Lower leg skin (tissue), 4 donors: ENCODE results near the gene GRK6. TPM values are rescaled to one million over a fixed set of nuclear protein-coding genes. Genes with fewer than 3 reads are reported as not detected.
A peak's percentile ranks its signal among the peaks of the same experiment; 100 is the strongest.

Experiments used
- DNase-seq, 2 donors: peaks; one replicate each; pipeline ENCODE4 v3.0.0-alpha.2; 2019; ENCODE audit warnings: low spot score in 2 of 2
- H3K4me3 ChIP-seq: fragments of 200-600 bp; sonication (generic); 2 replicates; pipeline ENCODE4 v1.5.1; 2017; ENCODE audit warnings: mild to moderate bottlenecking, low read depth; ENCODE audit not compliant: poor library complexity, severe bottlenecking
- POLR2A ChIP-seq, 2 donors: fragments of 450-650 bp; IDR thresholded peaks; one replicate each; pipeline ENCODE4 v1.6.1; 2016 to 2017; ENCODE audit warnings: antibody characterized with exemption in 2 of 2, mild to moderate bottlenecking in 1 of 2, moderate library complexity in 1 of 2
- WGBS, 2 donors: methylation state at CpG; one replicate each; pipeline ENCODE4 v1.1.5; 2018; 5-methylcytosine and 5-hydroxymethylcytosine counted together
- intact Hi-C: fragments of 100-400 bp; cut with DNase I; formaldehyde crosslinking; loops from one replicate; pipeline ENCODE4 v1.15.0; 2023; ENCODE audit warnings: low total_unique reads
- total RNA-seq, 4 donors: library from RNA; depleted of rRNA; stranded (reverse); fragments of >200 nt; gene quantifications; one replicate each; pipeline ENCODE4 v1.1.0, GENCODE V29; 2016
- TF ChIP-seq, protein P1 (sequence below), 3 donors: fragments of 450-650 bp; IDR thresholded peaks; one replicate each; pipeline ENCODE4 v1.5.1; 2016; ENCODE audit warnings: antibody characterized with exemption in 3 of 3, mild to moderate bottlenecking in 3 of 3, moderate library complexity in 2 of 3

GRK6 gene
- total RNA-seq, 4 donors from 2014 or later = 29.5 to 56.7 (median 38.1) TPM

DNA sequence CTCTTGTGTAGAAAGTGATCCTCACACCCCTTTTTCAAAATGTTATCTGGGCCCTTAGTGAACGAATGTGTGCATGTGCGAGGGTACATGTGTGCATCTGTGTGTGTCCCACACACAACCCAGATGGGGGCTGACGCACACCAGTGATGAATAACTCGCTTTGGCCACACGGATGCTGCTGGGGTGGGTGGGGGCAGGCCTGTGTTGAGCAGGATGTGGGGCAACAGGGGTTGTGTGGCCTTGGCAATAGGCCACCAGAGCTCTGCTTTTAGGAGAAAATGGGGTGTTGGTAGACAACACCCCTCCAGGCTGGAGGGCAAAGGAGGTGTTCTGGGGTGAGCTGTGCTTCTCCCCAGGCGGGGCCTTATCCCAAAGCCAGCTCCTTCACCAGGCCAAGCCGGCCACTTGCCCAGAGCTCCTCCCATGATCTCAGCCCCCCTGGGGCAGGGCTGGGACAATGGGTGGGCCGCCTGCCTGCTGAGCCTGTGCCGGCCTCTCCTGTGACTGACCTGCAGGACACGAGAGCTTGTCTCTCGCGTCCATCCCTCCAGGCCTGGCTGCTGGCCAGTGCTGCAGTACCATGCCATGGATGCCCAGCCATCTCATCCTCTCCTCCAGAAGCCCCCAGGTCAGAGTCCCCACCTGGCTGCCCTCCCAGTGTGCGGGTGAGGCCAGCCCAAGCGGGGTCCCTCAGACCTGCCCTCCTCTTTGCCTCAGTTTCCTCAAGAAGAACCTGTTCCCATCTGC lies 45.3 kb downstream of the GRK6 start:
- H3K4me3 ChIP-seq = no peak overlapping the region
- TF ChIP-seq POLR2A (IDR thresholded peaks at IDR 0.05) = no peak
- TF ChIP-seq, protein P1, sequence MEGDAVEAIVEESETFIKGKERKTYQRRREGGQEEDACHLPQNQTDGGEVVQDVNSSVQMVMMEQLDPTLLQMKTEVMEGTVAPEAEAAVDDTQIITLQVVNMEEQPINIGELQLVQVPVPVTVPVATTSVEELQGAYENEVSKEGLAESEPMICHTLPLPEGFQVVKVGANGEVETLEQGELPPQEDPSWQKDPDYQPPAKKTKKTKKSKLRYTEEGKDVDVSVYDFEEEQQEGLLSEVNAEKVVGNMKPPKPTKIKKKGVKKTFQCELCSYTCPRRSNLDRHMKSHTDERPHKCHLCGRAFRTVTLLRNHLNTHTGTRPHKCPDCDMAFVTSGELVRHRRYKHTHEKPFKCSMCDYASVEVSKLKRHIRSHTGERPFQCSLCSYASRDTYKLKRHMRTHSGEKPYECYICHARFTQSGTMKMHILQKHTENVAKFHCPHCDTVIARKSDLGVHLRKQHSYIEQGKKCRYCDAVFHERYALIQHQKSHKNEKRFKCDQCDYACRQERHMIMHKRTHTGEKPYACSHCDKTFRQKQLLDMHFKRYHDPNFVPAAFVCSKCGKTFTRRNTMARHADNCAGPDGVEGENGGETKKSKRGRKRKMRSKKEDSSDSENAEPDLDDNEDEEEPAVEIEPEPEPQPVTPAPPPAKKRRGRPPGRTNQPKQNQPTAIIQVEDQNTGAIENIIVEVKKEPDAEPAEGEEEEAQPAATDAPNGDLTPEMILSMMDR (IDR thresholded peaks at IDR 0.05) = no peak
- intact Hi-C loops = no loop called here
- 48 to 55% methylated on average over 12 to 14 of the region's 14 CpGs for WGBS, 2 donors
- DNase-seq = peak in 1 of 2 donors; percentile 61

DNA sequence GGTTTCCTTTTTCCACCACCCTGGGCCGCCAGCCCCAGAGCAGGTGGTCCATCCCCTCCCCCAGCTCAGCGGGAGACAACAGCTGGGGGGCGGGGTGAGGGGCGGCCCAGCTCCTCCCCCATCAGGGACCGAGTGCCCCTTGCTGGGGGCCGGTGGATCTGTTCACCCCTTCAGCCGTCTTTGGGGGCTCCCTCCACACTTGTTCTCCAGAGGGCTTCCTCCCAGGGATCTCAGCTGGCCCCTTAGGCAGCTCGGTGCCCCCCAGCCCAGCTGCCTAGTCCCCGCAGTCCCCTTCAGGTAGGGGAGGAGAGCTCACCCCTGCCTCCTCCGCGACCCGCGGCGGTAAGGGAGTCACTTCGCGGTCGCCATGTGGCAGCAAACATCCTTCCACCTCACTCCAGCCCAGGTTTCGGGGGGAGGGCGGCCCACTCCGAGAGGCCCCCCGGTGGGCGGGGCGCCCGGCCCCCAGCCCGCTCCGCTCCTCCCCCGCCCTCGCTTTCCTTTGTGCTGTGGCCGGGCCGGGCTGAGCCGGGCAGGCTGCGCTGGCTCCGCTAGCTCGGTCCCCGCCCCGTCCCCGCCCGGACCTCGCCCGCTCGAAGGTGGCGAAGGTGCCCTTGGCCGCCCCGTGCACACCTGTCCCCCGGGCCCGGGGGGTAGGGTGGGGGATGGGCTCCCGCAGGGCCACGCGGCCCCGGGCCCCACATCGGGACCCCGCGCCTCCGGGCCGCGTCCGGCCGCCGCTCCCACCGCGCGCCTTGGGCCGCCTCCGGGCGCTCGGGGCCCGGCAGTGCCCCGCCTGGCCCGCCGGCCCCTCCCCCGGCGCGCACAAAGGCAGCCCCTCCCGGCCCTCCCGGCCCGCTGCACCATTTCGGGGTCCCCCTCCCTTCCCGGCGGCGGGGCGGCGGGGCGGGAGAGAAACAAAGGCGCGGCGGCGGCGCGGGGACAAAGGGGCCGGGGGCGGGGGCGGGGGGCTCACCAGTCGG lies 46.3 kb downstream of the GRK6 start:
- WGBS, 2 donors = 2 to 3% methylated on average over 36 to 54 of the region's 93 CpGs

DNA sequence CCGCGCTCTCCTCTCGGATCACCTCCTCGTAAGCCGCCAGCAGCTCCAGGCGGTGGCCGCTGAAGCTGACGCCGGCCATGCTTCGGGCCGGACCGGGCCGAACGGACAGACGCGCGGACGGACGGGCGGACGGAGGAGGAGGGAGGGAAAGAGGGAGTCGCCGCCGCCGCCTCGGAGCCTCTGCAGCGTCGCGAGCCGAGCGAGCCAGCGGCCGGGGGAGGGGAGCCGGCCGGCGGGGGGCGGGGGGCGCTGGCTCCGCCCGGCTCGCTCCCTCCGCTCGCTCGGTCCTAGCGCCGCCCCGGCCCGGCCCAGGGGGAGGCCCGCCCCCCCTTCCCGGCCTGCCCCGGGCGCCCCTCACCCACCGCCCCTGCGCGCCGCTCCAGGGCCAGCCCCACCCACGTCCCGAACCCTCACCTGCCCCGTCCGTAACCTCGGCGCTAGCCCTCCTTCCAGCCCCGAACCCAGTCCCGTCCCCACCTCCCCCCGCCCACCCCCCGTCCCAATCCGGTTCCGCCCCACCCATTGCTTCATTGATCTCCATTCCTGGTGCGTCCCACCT lies 47.0 kb downstream of the GRK6 start, which contains the start of gene DBN1:
Gene DBN1, minus strand, starts transcription at position 192 of the 559 bp plus-strand sequence. Its CDS starts 113 bp downstream, at position 79.
- TF ChIP-seq, protein P1 (IDR thresholded peaks at IDR 0.05) = no peak
- TF ChIP-seq POLR2A (IDR thresholded peaks at IDR 0.05) = no peak
- 1 to 4% methylated on average over 33 to 43 of the region's 69 CpGs for whole genome bisulfite sequencing, 2 donors
- intact Hi-C loops = no loop called here
- H3K4me3 ChIP-seq = peak within 1 kb of the TSS; percentile 56
- DNase-seq = no peak

More for the DNA sequence above, 46.3 kb downstream of the GRK6 start:
- DNase-seq = no peak
- intact Hi-C loops = no loop called here
- no peak for TF ChIP-seq POLR2A (IDR thresholded peaks at IDR 0.05)
- TF ChIP-seq, protein P1 (IDR thresholded peaks at IDR 0.05) = no peak
- peak overlapping the region; percentile 56 for H3K4me3 ChIP-seq

DNA sequence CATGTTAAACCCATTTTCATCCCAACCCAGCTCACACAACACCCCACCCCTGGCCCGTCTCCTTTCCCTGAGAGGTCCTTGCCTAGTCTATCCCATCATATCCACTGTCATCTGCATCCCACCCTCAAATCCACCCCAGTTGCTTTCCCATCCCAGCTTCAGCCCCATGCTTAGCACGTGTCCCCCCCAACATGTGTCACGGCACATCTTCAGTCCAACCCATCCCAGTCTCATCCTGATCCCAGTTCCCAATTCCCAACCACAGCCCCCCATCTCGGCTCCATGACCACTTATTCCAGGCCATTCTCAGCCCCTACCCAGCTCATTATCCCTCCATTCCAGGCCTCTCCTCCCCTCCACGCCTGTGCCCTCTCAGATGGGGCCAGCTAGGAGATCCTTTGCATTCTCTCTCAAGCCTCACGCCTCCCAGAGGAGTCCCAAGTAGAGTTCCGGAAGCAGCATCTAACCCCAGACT lies 47.6 kb downstream of the GRK6 start:
- WGBS, 2 donors = 47 to 60% methylated on average over 7 of the region's 7 CpGs
- intact Hi-C loops = no loop called here
- no peak for TF ChIP-seq POLR2A (IDR thresholded peaks at IDR 0.05)
- TF ChIP-seq, protein P1 (IDR thresholded peaks at IDR 0.05) = no peak
- no peak overlapping the region for H3K4me3 ChIP-seq
- DNase-seq = no peak

DNA sequence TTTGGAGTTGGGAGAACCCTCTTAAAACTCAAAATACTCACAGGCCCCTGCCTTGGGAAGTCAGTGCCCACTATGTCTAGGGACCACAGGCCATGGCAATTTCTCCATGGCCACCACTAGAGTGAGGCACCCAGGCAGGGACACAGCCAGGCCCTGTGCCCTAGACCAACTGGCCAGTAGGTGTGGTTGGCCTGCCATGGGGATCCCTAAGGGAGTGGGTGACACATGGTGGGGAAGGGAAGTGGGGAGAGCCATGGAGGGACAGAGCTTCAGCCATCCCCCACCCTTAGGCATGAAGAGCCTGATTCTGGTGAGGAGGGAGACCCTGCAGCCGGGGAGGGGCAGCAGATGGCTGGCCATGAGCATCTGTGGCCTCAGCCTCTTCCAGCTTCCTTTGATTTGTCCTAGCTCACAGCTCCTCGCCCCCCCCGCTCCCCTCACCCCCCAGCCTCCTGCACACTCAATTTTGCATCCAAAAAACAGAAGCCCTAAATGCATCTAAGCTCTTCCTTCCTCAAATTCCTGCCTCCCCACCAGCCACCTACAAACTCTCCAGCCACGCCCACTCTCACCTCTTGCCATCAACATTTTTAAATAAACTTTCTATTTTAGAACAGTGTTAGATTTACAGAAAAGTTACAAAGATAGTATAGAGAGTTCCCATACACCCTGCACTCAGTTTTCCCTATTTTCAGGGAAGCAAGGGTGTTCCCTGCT lies 48.5 kb downstream of the GRK6 start:
- TF ChIP-seq, protein P1 (IDR thresholded peaks at IDR 0.05) = no peak
- TF ChIP-seq POLR2A (IDR thresholded peaks at IDR 0.05) = no peak
- 55 to 69% methylated on average over 4 of the region's 4 CpGs for WGBS, 2 donors

More for the DNA sequence above, 48.5 kb downstream of the GRK6 start:
- intact Hi-C loops = no loop called here
- DNase-seq = no peak
- H3K4me3 ChIP-seq = no peak overlapping the region
